ENCODE measurements around the gene SSR1. TPM values are rescaled to one million over a fixed set of nuclear protein-coding genes. Genes with fewer than 3 reads are reported as not detected.
"Not testable (repeated sequence)": the region's sequence is repeated elsewhere in the genome, so short reads cannot be mapped to it uniquely, and the experiment has no call there.

Gene SSR1
- polyA plus RNA-seq (40.0 and 53.0 TPM in 2 replicates), polyA minus RNA-seq (49.9 and 59.4 TPM in 2 replicates)

GRCh38 chr6:7312616-7313504 lies at the start of gene SSR1:
Gene SSR1 (minus strand): TSS chr6:7313199. CDS start chr6:7313120, 79 bp downstream.
- H3K9ac ChIP-seq (ENCODE audit: low read length), result peak within 1 kb of the TSS; percentile 94
- peak within 1 kb of the TSS; percentile 85 for H3K4me2 ChIP-seq (ENCODE audit: low read length)
- no peaks in the 10 kb centered on the region for H3K9me3 ChIP-seq (ENCODE audit: low read length)
- H4K20me1 ChIP-seq (ENCODE audit: insufficient read depth), result no peaks in the 10 kb centered on the region
- H3K36me3 ChIP-seq (ENCODE audit: insufficient read depth, low read length), result peaks cover under 1% of the 10 kb centered on the region
- H3K9me2 ChIP-seq (ENCODE audit: insufficient read depth, low read length), result no peaks in the 10 kb centered on the region
- H3F3A ChIP-seq (ENCODE audit: insufficient read depth, low read length, poor library complexity, severe bottlenecking), result no peaks in the 10 kb centered on the region
- peak within 1 kb of the TSS; percentile 99 for H3K4me3 ChIP-seq (ENCODE audit: low read length)
- H2AFZ ChIP-seq (ENCODE audit: low read depth, low read length), result peak within 1 kb of the TSS; percentile 94
- TF ChIP-seq EP300 (conservative IDR thresholded peaks at IDR 0.05; ENCODE audit: poor library complexity, severe bottlenecking) (peak; percentile 39), RAD21 (conservative IDR thresholded peaks at IDR 0.05) (peak; percentile 30), TAF1 (IDR thresholded peaks at IDR 0.05; ENCODE audit: low read depth) (peak; percentile 73), POLR2AphosphoS5 (IDR thresholded peaks at IDR 0.05) (peak; percentile 86), REST (IDR thresholded peaks at IDR 0.05; ENCODE audit: borderline replicate concordance) (peak; percentile 79), SMC3 (conservative IDR thresholded peaks at IDR 0.05; ENCODE audit: poor library complexity) (peak; percentile 30), CTCF (IDR thresholded peaks at IDR 0.05; ENCODE audit: poor library complexity, severe bottlenecking) (no peak), MXI1 (conservative IDR thresholded peaks at IDR 0.05; ENCODE audit: poor library complexity, severe bottlenecking) (peak; percentile 85), EZH2 (IDR thresholded peaks at IDR 0.05; ENCODE audit: borderline replicate concordance, insufficient read depth, low read length, poor library complexity, severe bottlenecking) (no peak)
- H3K27me3 ChIP-seq (ENCODE audit: insufficient read depth, low read depth, low read length), result no peaks in the 10 kb centered on the region
- peaks cover 24% of the 10 kb centered on the region for H3K79me2 ChIP-seq (replicated peaks; ENCODE audit: insufficient read depth, low read length)
- peak within 1 kb of the TSS; percentile 84 for H3K27ac ChIP-seq (ENCODE audit: low read length)

GRCh38 chr6:7351916-7352315 lies 38.9 kb upstream of the SSR1 start:
- H2AFZ ChIP-seq (ENCODE audit: low read depth, low read length); H3K4me2 ChIP-seq (ENCODE audit: low read length); H3F3A ChIP-seq (ENCODE audit: insufficient read depth, low read length, poor library complexity, severe bottlenecking); H3K9me3 ChIP-seq (ENCODE audit: low read length); H4K20me1 ChIP-seq (ENCODE audit: insufficient read depth); H3K4me3 ChIP-seq (ENCODE audit: low read length); H3K9me2 ChIP-seq (ENCODE audit: insufficient read depth, low read length); H3K9ac ChIP-seq (ENCODE audit: low read length); H3K27ac ChIP-seq (ENCODE audit: low read length); H3K36me3 ChIP-seq (ENCODE audit: insufficient read depth, low read length); H3K27me3 ChIP-seq (ENCODE audit: insufficient read depth, low read depth, low read length); H3K79me2 ChIP-seq (replicated peaks; ENCODE audit: insufficient read depth, low read length): not testable (repeated sequence)

GRCh38 chr6:7350591-7350990 lies 37.6 kb upstream of the SSR1 start:
- H3K9ac ChIP-seq (ENCODE audit: low read length); H4K20me1 ChIP-seq (ENCODE audit: insufficient read depth); H3K79me2 ChIP-seq (replicated peaks; ENCODE audit: insufficient read depth, low read length); H3K9me2 ChIP-seq (ENCODE audit: insufficient read depth, low read length); H3K27me3 ChIP-seq (ENCODE audit: insufficient read depth, low read depth, low read length); H3K36me3 ChIP-seq (ENCODE audit: insufficient read depth, low read length); H3K4me3 ChIP-seq (ENCODE audit: low read length); H3K4me2 ChIP-seq (ENCODE audit: low read length); H3K9me3 ChIP-seq (ENCODE audit: low read length); H2AFZ ChIP-seq (ENCODE audit: low read depth, low read length); H3F3A ChIP-seq (ENCODE audit: insufficient read depth, low read length, poor library complexity, severe bottlenecking); H3K27ac ChIP-seq (ENCODE audit: low read length): not testable (repeated sequence)

GRCh38 chr6:7347551-7347997 lies 34.6 kb upstream of the SSR1 start:
- H3K9me3 ChIP-seq (ENCODE audit: low read length); H3K4me2 ChIP-seq (ENCODE audit: low read length); H3K4me3 ChIP-seq (ENCODE audit: low read length); H3F3A ChIP-seq (ENCODE audit: insufficient read depth, low read length, poor library complexity, severe bottlenecking); H2AFZ ChIP-seq (ENCODE audit: low read depth, low read length); H3K36me3 ChIP-seq (ENCODE audit: insufficient read depth, low read length); H3K9ac ChIP-seq (ENCODE audit: low read length); H3K79me2 ChIP-seq (replicated peaks; ENCODE audit: insufficient read depth, low read length); H3K27ac ChIP-seq (ENCODE audit: low read length); H3K9me2 ChIP-seq (ENCODE audit: insufficient read depth, low read length); H3K27me3 ChIP-seq (ENCODE audit: insufficient read depth, low read depth, low read length); H4K20me1 ChIP-seq (ENCODE audit: insufficient read depth): not testable (repeated sequence)

All from neural cell (in vitro differentiated cells).